ENCODE measurements around the gene PDE6G.

The PDE6G gene

DNA sequence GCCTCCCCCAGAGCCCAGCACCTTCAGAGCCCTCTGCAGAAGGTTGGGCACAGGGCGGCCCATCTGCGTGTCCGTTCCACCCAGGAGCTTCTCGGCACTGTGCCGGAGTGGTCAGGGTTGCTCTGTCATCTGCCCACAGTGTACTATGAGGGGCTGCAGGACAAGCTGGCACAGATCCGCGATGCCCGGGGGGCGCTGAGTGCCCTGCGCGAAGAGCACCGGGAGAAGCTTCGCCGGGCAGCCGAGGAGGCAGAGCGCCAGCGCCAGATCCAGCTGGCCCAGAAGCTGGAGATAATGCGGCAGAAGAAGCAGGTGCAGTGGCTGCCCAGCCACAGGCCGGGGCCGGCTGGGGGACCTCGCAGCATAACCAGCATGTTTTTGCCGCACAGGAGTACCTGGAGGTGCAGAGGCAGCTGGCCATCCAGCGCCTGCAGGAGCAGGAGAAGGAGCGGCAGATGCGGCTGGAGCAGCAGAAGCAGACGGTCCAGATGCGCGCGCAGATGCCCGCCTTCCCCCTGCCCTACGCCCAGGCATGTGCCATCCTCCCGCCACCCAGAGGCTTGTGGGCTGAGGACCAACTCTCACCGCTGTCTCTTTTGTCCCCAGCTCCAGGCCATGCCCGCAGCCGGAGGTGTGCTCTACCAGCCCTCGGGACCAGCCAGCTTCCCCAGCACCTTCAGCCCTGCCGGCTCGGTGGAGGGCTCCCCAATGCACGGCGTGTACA lies 40.0 kb upstream of the PDE6G start:
- H3K36me3 ChIP-seq (ENCODE audit: control insufficient read depth, insufficient read depth, low read length), result peaks cover 80% of the 10 kb centered on the region
- peaks cover 5% of the 10 kb centered on the region for H3K4me1 ChIP-seq (ENCODE audit: control insufficient read depth, insufficient read depth, low read length, poor library complexity, severe bottlenecking)
- DNase-seq, result no peak
- no peaks in the 10 kb centered on the region for H3K27me3 ChIP-seq (replicated peaks; ENCODE audit: control insufficient read depth, insufficient read depth, low read length, poor library complexity, severe bottlenecking)
- H3K27ac ChIP-seq (ENCODE audit: insufficient read depth, low read length, poor library complexity, severe bottlenecking), result no peak overlapping the region
- H3K4me3 ChIP-seq (ENCODE audit: insufficient read depth, low read depth, low read length, poor library complexity, severe bottlenecking), result no peak overlapping the region
- H3K9me3 ChIP-seq (ENCODE audit: control insufficient read depth, low read length), result no peaks in the 10 kb centered on the region

DNA sequence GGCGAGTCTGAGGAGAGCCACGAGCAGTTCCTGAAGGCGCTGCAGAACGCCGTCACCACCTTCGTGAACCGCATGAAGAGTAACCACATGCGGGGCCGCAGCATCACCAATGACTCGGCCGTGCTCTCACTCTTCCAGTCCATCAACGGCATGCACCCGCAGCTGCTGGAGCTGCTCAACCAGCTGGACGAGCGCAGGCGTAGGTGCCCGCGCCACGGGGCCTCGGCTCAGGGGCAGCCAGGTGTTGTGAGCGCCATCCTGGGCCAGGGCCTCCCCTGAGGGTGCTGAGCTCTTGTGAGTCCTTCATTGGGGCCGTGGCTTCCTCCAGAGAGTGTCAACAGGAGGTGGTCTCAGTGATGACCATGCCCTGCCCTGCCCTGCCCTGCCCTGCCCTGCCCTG lies 39.5 kb upstream of the PDE6G start:
- no peak for DNase-seq
- Histone ChIP-seq H3K27ac (ENCODE audit: insufficient read depth, low read length, poor library complexity, severe bottlenecking) (no peak overlapping the region), H3K36me3 (ENCODE audit: control insufficient read depth, insufficient read depth, low read length) (peaks cover 81% of the 10 kb centered on the region), H3K9me3 (ENCODE audit: control insufficient read depth, low read length) (no peaks in the 10 kb centered on the region), H3K27me3 (replicated peaks; ENCODE audit: control insufficient read depth, insufficient read depth, low read length, poor library complexity, severe bottlenecking) (no peaks in the 10 kb centered on the region), H3K4me1 (ENCODE audit: control insufficient read depth, insufficient read depth, low read length, poor library complexity, severe bottlenecking) (peaks cover under 1% of the 10 kb centered on the region), H3K4me3 (ENCODE audit: insufficient read depth, low read depth, low read length, poor library complexity, severe bottlenecking) (no peak overlapping the region)

DNA sequence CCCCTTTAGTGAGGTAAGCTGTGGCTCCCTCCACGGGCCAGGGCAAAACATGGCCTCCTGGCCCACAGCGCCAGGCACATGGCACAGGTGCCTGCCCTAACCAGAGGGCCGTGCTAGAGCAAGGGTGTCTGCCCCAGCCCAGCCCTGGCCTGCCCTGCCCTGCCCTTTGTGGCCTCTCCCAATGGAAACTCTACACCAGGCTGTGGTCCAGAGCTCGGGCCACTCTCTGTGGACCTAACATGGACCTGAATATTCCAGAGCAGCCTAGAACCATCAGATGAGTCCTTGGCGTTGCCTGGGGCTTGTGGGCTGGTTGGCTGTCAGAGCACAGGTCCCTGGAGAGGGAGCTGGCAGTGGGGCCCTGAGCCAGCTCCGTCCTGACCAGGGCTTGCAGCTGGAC lies 38.9 kb upstream of the PDE6G start:
- Histone ChIP-seq H3K4me1 (ENCODE audit: control insufficient read depth, insufficient read depth, low read length, poor library complexity, severe bottlenecking) (no peaks in the 10 kb centered on the region), H3K36me3 (ENCODE audit: control insufficient read depth, insufficient read depth, low read length) (peaks cover 83% of the 10 kb centered on the region), H3K27me3 (replicated peaks; ENCODE audit: control insufficient read depth, insufficient read depth, low read length, poor library complexity, severe bottlenecking) (no peaks in the 10 kb centered on the region), H3K4me3 (ENCODE audit: insufficient read depth, low read depth, low read length, poor library complexity, severe bottlenecking) (no peak overlapping the region), H3K27ac (ENCODE audit: insufficient read depth, low read length, poor library complexity, severe bottlenecking) (no peak overlapping the region), H3K9me3 (ENCODE audit: control insufficient read depth, low read length) (no peaks in the 10 kb centered on the region)
- no peak for DNase-seq

DNA sequence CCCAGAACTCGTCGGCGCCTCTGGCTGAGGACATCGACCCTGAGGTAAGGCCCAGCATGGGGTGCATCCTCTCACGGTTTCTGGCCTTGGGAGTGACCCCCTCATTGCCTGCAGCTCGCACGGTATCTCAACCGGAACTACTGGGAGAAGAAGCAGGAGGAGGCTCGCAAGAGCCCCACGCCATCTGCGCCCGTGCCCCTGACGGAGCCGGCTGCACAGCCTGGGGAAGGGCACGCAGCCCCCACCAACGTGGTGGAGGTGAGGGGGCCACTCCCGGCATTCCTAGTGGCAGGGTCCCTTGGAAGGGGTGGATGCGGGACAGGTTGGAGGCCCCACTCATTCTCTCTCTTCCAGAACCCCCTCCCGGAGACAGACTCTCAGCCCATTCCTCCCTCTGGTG lies 38.5 kb upstream of the PDE6G start:
- peaks cover 87% of the 10 kb centered on the region for H3K36me3 ChIP-seq (ENCODE audit: control insufficient read depth, insufficient read depth, low read length)
- H3K4me3 ChIP-seq (ENCODE audit: insufficient read depth, low read depth, low read length, poor library complexity, severe bottlenecking), result no peak overlapping the region
- no peaks in the 10 kb centered on the region for H3K27me3 ChIP-seq (replicated peaks; ENCODE audit: control insufficient read depth, insufficient read depth, low read length, poor library complexity, severe bottlenecking)
- H3K9me3 ChIP-seq (ENCODE audit: control insufficient read depth, low read length), result no peaks in the 10 kb centered on the region
- no peaks in the 10 kb centered on the region for H3K4me1 ChIP-seq (ENCODE audit: control insufficient read depth, insufficient read depth, low read length, poor library complexity, severe bottlenecking)
- DNase-seq, result no peak
- no peak overlapping the region for H3K27ac ChIP-seq (ENCODE audit: insufficient read depth, low read length, poor library complexity, severe bottlenecking)

DNA sequence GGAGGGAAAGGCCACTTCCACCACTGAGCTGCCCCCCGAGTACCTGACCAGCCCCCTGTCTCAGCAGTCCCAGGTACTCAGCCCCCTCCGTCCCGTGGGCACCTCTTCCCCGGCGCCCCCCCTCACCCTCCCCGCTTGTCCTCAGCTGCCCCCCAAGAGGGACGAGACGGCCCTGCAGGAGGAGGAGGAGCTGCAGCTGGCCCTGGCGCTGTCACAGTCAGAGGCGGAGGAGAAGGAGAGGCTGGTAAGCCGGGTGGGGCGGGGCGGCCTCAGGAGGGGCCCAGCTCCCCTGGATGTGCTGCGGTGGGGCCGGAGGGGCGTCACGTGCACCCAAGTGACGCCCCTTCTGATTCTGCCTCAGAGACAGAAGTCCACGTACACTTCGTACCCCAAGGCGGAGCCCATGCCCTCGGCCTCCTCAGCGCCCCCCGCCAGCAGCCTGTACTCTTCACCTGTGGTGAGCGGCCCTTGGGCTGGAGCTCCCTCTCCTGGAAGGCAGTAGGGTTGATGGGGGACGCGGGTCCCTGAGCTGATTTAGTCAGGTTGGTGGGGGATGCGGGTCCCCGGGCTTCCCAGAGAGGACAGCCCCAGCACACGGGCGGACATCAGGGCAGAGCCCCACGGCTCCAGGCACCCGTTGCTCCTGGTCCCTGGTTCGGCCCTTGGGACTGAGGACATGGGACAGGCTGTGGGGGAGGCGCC lies 37.3 kb upstream of the PDE6G start:
- Histone ChIP-seq H3K27me3 (replicated peaks; ENCODE audit: control insufficient read depth, insufficient read depth, low read length, poor library complexity, severe bottlenecking) (no peaks in the 10 kb centered on the region), H3K36me3 (ENCODE audit: control insufficient read depth, insufficient read depth, low read length) (peaks cover 99% of the 10 kb centered on the region), H3K4me1 (ENCODE audit: control insufficient read depth, insufficient read depth, low read length, poor library complexity, severe bottlenecking) (no peaks in the 10 kb centered on the region), H3K9me3 (ENCODE audit: control insufficient read depth, low read length) (no peaks in the 10 kb centered on the region), H3K27ac (ENCODE audit: insufficient read depth, low read length, poor library complexity, severe bottlenecking) (no peak overlapping the region), H3K4me3 (ENCODE audit: insufficient read depth, low read depth, low read length, poor library complexity, severe bottlenecking) (no peak overlapping the region)
- no peak for DNase-seq

DNA sequence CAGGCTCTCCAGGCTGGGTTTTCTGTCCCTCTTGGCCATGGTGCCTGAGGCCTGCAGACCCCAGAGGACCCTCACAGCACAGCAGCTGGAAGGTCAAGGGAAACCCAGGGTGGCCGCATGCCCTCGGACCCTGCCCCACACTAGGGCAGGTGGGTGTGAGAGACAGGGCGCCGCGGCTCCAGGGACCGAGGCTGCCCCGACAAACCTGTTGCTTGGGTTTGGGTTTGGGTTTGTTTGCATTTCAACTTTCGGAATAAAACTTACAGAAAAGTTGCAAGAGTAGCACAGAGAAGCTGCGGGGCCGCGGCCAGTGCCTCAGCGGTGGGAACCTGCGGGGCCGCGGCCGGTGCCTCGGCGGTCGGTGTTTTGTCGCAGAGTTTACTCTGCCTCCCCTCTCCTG lies 35.3 kb upstream of the PDE6G start:
- no peaks in the 10 kb centered on the region for H3K27me3 ChIP-seq (replicated peaks; ENCODE audit: control insufficient read depth, insufficient read depth, low read length, poor library complexity, severe bottlenecking)
- no peak overlapping the region for H3K4me3 ChIP-seq (ENCODE audit: insufficient read depth, low read depth, low read length, poor library complexity, severe bottlenecking)
- H3K36me3 ChIP-seq (ENCODE audit: control insufficient read depth, insufficient read depth, low read length), result peaks cover 99% of the 10 kb centered on the region
- H3K4me1 ChIP-seq (ENCODE audit: control insufficient read depth, insufficient read depth, low read length, poor library complexity, severe bottlenecking), result no peaks in the 10 kb centered on the region
- no peaks in the 10 kb centered on the region for H3K9me3 ChIP-seq (ENCODE audit: control insufficient read depth, low read length)
- no peak overlapping the region for H3K27ac ChIP-seq (ENCODE audit: insufficient read depth, low read length, poor library complexity, severe bottlenecking)
- DNase-seq, result no peak

DNA sequence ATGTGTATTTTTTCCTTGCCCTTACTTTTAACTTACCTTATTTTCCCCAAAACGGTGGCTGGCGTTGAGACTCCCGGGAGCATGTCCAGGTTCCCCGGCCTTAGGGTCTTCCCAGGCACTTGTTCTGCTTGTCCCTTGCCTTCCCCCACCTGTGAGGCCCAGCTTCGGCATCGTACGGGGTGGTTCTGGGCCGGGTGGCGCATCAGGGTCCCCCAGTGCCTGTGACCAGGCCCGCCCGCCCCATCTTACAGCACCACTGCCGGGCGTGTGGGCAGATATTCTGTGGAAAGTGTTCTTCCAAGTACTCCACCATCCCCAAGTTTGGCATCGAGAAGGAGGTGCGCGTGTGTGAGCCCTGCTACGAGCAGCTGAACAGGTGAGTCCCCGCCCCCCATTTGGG lies 34.9 kb upstream of the PDE6G start:
- no peaks in the 10 kb centered on the region for H3K9me3 ChIP-seq (ENCODE audit: control insufficient read depth, low read length)
- DNase-seq, result no peak
- H3K27ac ChIP-seq (ENCODE audit: insufficient read depth, low read length, poor library complexity, severe bottlenecking), result no peak overlapping the region
- H3K4me3 ChIP-seq (ENCODE audit: insufficient read depth, low read depth, low read length, poor library complexity, severe bottlenecking), result no peak overlapping the region
- H3K36me3 ChIP-seq (ENCODE audit: control insufficient read depth, insufficient read depth, low read length), result peaks cover 99% of the 10 kb centered on the region
- no peaks in the 10 kb centered on the region for H3K27me3 ChIP-seq (replicated peaks; ENCODE audit: control insufficient read depth, insufficient read depth, low read length, poor library complexity, severe bottlenecking)
- no peaks in the 10 kb centered on the region for H3K4me1 ChIP-seq (ENCODE audit: control insufficient read depth, insufficient read depth, low read length, poor library complexity, severe bottlenecking)

DNA sequence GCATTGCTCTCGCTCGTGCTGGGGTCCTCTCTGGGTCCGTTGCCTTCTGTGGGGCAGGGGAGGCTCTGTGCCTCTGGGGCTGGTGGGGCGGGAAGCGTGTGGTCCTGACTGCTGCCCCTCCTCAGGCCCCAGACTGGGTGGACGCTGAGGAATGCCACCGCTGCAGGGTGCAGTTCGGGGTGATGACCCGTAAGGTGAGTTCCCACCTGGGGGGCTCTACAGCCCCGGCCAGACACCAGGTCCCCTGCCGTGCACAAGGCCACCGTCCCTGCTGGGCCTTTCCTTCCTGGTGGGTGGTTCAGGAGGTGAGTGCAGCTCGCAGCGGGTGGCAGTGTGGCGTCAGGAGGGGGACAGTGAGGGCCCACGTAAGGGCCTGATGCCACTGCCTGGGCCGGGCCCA lies 34.2 kb upstream of the PDE6G start:
- DNase-seq, result no peak
- Histone ChIP-seq H3K36me3 (ENCODE audit: control insufficient read depth, insufficient read depth, low read length) (peaks cover 94% of the 10 kb centered on the region), H3K4me3 (ENCODE audit: insufficient read depth, low read depth, low read length, poor library complexity, severe bottlenecking) (no peak overlapping the region), H3K27me3 (replicated peaks; ENCODE audit: control insufficient read depth, insufficient read depth, low read length, poor library complexity, severe bottlenecking) (no peaks in the 10 kb centered on the region), H3K9me3 (ENCODE audit: control insufficient read depth, low read length) (no peaks in the 10 kb centered on the region), H3K4me1 (ENCODE audit: control insufficient read depth, insufficient read depth, low read length, poor library complexity, severe bottlenecking) (no peaks in the 10 kb centered on the region), H3K27ac (ENCODE audit: insufficient read depth, low read length, poor library complexity, severe bottlenecking) (peak overlapping the region; percentile 5)

DNA sequence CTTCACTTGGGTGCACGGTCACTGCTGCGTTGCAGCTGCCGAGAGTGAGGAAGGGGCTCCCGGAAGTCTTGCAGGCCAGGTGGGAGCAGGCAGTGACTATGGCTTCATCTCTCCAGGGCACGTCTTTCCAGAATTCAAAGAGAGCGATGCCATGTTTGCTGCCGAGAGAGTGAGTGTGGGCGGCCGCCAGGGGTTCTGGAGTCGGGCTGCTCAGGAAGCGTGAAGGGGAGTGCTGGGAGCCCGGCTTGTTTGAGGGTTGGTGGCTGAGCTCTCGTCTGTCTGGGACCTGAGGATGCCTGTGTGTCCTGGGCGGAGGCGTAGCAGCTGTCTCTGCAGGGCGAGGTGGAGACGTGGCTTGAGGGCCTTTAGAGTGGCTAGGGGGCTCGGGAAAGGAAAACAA lies 33.7 kb upstream of the PDE6G start:
- H3K4me1 ChIP-seq (ENCODE audit: control insufficient read depth, insufficient read depth, low read length, poor library complexity, severe bottlenecking), result peaks cover 5% of the 10 kb centered on the region
- no peak overlapping the region for H3K4me3 ChIP-seq (ENCODE audit: insufficient read depth, low read depth, low read length, poor library complexity, severe bottlenecking)
- DNase-seq, result no peak
- H3K27me3 ChIP-seq (replicated peaks; ENCODE audit: control insufficient read depth, insufficient read depth, low read length, poor library complexity, severe bottlenecking), result no peaks in the 10 kb centered on the region
- no peaks in the 10 kb centered on the region for H3K9me3 ChIP-seq (ENCODE audit: control insufficient read depth, low read length)
- peak overlapping the region; percentile 5 for H3K27ac ChIP-seq (ENCODE audit: insufficient read depth, low read length, poor library complexity, severe bottlenecking)
- H3K36me3 ChIP-seq (ENCODE audit: control insufficient read depth, insufficient read depth, low read length), result peaks cover 90% of the 10 kb centered on the region

DNA sequence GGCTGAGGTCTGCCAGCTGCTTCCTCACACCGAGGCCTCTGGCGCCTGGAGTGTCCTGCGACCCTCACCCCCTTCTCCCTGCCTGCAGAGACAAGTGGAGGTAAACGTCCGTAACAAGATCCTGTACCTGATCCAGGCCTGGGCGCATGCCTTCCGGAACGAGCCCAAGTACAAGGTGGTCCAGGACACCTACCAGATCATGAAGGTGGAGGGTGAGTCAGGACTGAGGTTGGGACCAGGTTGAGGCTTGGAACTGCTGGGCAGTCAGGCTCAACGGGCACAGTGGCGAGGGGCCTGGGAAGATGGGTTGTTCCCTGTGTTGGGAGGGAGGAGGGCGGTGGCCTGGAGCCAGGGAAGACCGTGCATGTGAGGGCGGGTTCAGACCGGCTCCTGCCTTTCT lies 32.3 kb upstream of the PDE6G start:
- DNase-seq, result no peak
- Histone ChIP-seq H3K4me1 (ENCODE audit: control insufficient read depth, insufficient read depth, low read length, poor library complexity, severe bottlenecking) (peaks cover 13% of the 10 kb centered on the region), H3K27ac (ENCODE audit: insufficient read depth, low read length, poor library complexity, severe bottlenecking) (no peak overlapping the region)

More for the DNA sequence above, 32.3 kb upstream of the PDE6G start:
- H3K36me3 ChIP-seq (ENCODE audit: control insufficient read depth, insufficient read depth, low read length), result peaks cover 75% of the 10 kb centered on the region
- no peaks in the 10 kb centered on the region for H3K27me3 ChIP-seq (replicated peaks; ENCODE audit: control insufficient read depth, insufficient read depth, low read length, poor library complexity, severe bottlenecking)
- no peak overlapping the region for H3K4me3 ChIP-seq (ENCODE audit: insufficient read depth, low read depth, low read length, poor library complexity, severe bottlenecking)
- H3K9me3 ChIP-seq (ENCODE audit: control insufficient read depth, low read length), result no peaks in the 10 kb centered on the region
